ENCODE results near the gene TAT.
"Not testable (repeated sequence)": the region's sequence is repeated elsewhere in the genome, so short reads cannot be mapped to it uniquely, and the experiment has no call there.

TAT gene

GRCh38 chr16:71584543-71585317, 7.8 kb upstream of the TAT start:
- DNase-seq, result no peak

GRCh38 chr16:71582553-71582848, 5.6 kb upstream of the TAT start:
- not testable (repeated sequence) for DNase-seq

GRCh38 chr16:71574702-71575101, 2.2 kb downstream of the TAT start:
- DNase-seq, result no peak

DNA sequence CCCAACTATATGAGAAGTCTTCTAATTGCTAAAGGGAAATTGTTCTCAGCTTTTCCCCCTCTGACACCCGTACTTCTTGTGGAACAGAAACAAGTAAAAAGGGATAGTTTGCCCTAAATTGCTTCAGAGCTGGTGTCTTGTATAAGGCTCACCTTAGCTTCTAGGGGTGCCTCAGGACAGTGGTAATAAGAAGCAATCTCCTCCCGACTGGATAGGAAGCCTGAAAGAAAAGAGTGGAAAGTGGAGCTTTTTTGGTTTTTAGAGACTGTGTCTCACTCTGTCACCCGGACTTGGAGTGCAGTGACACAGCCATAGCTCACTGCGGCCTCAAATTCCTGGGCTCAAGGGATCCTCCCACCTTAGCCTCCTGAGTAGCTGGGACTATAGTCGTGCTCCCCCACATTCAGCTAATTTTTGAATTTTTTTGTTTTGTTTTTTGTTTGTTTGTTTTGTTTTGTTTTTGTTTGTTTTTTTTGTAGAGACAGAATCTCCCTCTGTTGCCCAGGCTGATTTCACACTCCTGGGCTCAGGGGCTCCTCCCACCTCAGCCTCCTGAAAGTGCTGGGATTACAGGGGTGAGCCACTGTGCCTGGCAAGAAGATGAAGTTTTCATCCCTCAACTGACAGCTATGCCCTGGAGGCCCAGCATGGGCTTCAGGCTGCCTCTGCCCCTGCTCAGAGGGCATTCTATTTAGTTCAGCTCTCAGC, 3.4 kb downstream of the TAT start:
- no peak for DNase-seq

DNA sequence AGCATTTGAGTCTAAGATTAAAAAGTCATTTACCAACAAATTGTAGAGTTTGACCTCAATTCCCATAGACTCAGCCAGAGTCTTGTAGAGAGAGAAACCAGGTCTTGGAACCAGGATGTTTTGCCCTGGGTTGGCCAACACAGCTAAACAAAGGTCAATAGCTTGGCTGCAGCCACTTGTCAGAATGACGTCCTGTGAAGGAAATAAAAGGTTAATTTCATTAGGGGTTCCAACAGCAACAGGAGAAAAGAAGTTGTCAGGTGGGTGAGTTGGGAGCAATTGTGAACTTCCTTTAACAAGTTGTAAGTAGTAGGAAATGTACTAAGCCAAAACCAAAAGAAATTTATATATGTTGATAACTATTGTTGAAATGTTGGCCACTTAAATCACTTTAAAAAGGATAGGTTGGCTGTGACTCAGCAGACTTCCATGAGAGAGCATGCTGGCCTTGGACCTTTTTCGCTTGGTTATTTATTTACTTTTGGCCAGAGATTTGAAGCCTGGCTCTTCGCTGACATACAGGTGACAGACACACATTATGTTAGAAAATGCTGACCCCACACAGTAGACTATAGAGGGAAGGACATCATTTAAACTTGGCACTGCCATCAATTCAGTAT, 4.3 kb downstream of the TAT start:
- no peak for DNase-seq

GRCh38 chr16:71570144-71570543, 6.7 kb downstream of the TAT start:
- no peak for DNase-seq

DNA sequence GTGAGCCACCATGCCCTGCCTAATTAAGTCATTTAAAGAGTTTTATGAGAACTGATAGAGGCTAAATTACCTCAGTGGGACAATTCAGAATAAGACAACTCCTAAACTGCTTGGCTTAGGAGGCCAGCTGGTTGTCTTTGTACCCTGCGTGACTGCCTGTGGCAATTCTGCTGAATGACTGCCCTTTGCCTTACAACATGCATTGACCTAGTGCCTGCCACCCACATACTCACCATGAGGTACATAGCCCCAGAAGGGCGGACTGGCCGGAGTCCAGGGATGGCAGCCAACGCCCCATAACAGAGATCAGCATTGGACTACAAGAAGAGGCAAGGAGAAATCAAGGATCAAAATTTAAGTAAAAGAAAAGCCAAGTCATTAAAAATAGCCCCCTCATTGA, 7.3 kb downstream of the TAT start:
- DNase-seq, result no peak

DNA sequence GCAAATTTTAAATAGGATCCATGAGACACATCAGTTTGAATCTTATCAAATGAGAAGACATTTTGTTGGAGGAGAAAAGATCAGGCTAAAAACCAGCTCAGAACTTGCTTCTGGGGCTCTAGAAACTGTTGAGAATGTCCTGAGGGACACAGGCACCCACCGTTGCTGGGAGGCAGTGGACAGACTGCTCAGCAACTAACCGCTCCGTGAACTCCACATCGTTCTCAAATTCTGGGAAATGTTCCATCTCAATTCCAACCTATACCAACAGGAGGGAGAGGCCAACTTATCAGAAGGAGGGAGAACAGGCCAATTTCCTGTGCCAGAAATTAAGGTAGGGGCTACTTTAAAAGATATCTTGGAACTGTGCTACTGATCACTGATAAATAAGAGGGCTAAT, 8.3 kb downstream of the TAT start:
- no peak for DNase-seq

- no peak for DNase-seq
Observed at GRCh38 chr16:71567931-71568330, 9.0 kb downstream of the TAT start.

- no peak for DNase-seq
Observed at GRCh38 chr16:71565812-71566700, 10.8 kb downstream of the TAT start.

GRCh38 chr16:71564335-71564967, 12.4 kb downstream of the TAT start:
- DNase-seq, result peak; percentile 63

DNA sequence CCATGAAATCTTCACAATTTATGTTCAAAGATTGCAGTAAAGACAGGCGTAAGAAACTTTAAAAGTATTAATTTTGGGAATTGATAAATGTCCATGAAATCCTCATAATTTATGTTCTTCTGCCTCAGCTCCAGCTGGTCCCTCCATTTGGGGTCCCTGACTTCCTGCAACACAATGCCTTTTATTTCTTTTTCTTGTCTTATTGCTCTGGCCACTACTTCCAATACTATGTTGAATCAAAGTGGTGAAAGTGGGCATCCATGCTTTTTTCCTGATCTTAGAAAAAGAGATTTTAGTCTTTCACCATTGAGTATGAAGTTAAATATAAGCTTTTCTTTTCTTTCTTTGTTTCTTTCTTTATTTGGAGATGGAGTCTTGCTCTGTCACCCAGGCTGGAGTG, 14.3 kb downstream of the TAT start:
- no peak for DNase-seq

GRCh38 chr16:71561886-71562285, 15.0 kb downstream of the TAT start:
- not testable (repeated sequence) for DNase-seq

DNA sequence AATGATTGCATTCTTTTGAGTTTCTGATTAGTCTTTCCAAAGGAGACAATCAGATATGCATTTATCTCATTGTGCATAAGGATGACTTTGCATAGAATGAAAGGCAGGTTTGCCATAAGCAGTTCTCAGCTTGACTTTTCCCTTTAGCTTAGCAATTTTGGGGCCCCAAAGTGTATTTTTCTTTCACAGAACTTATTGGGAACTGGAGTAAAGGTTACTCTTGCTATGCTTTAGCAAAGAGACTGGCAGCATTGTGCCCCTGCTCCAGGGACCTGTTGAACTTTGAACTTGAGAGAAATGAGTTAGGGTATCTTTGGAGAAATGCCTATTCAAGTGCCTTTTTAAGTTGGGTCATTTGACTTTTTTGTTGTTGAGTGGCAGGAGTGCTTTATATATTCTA, 17.0 kb downstream of the TAT start:
- DNase-seq, result no peak

- no peak for DNase-seq
Observed at GRCh38 chr16:71557954-71558582, 18.8 kb downstream of the TAT start.

DNA sequence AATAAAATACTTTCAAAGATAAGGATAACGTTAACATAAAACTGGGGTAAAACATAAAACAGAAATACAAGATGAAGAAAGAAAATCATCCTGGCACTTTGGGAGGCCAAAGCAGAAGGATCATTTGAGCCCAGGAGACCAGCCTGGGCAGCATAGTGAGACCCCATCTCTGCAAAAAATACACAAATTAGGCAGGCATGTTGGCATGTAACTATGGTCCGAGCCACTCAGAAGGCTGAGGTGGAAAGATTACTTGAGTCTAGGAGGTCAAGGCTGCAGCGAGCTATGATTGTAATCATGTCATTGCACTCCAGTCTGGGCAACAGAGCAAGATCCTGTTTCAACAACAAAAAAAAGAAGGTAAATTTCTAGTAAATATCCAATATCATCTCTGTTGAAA, 19.6 kb downstream of the TAT start:
- DNase-seq, result no peak

- no peak for DNase-seq
Observed at GRCh38 chr16:71555230-71555891, 21.5 kb downstream of the TAT start.

GRCh38 chr16:71552698-71553503, 24.0 kb downstream of the TAT start:
- DNase-seq, result no peak

DNA sequence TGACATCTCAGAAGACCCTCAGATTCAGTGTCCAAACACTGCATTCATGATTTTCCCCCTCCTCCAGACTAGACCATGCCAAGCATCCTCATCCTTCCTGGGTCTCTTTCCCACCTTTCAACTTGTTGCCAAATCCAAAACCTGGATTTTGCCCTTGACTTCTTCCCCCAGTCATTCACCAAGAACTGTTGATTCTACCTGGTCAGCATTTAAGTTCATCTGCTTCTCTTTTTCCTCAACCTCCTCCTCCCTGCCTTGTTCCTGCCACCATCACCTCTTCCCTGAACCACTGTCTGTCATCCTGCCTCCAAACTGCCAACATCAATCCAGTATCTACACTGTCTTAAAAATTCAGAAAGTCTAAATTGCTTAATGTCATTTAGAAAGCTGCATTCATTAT, 29.7 kb downstream of the TAT start:
- DNase-seq, result no peak

GRCh38 chr16:71542377-71542776, 34.5 kb downstream of the TAT start:
- no peak for DNase-seq

- peak; percentile 28 for DNase-seq
Observed at GRCh38 chr16:71537643-71538042, 39.2 kb downstream of the TAT start.

Data from kidney glomerular epithelial cell (primary cell).